OCI-LY3 (cell line): ENCODE measurements around the gene TMEM238.

Source experiments
- EZH2phosphoT487 ChIP-seq: fragments of 200-600 bp; shearing (Covaris generic); IDR thresholded peaks from 2 replicates; pipeline ENCODE4 v1.6.1; 2018; ENCODE audit warnings: antibody characterized with exemption, mixed run types, low read depth
- TF ChIP-seq, protein P1 (sequence below): fragments of 200-600, 300-600 bp; sonication (generic); IDR thresholded peaks from 2 replicates; pipeline ENCODE4 v1.5.1; 2014; ENCODE audit warnings: antibody characterized with exemption, low read length, low read depth

DNA sequence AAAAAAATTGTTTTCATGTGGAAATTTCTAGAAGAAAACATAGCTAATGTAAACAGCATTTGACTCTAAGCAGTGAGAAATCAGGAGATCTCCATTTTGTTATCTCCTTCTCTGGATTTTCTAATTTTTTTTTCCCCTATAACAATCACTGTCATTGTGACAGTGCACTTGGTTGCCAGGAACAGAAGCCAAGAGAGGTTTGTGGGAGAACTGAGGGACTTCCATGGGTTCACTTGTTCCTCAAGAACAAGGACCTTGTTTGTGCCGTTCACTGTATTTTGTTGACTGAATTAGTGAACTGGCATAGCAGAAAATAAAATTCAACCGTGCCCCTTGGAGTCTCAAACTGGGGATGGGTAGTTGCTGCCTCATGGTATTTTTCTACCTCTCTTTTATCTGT lies 42.0 kb upstream of the TMEM238 start:
- TF ChIP-seq, protein P1, sequence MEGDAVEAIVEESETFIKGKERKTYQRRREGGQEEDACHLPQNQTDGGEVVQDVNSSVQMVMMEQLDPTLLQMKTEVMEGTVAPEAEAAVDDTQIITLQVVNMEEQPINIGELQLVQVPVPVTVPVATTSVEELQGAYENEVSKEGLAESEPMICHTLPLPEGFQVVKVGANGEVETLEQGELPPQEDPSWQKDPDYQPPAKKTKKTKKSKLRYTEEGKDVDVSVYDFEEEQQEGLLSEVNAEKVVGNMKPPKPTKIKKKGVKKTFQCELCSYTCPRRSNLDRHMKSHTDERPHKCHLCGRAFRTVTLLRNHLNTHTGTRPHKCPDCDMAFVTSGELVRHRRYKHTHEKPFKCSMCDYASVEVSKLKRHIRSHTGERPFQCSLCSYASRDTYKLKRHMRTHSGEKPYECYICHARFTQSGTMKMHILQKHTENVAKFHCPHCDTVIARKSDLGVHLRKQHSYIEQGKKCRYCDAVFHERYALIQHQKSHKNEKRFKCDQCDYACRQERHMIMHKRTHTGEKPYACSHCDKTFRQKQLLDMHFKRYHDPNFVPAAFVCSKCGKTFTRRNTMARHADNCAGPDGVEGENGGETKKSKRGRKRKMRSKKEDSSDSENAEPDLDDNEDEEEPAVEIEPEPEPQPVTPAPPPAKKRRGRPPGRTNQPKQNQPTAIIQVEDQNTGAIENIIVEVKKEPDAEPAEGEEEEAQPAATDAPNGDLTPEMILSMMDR = no peak
- TF ChIP-seq EZH2phosphoT487 = no peak
